Ishikawa (cell line): ENCODE results near the gene ATF7.

ENCODE experiments used
- CEBPB ChIP-seq: IDR thresholded peaks from 2 replicates; pipeline ENCODE4 v1.6.1; 2012
- EP300 ChIP-seq: IDR thresholded peaks from 2 replicates; pipeline ENCODE4 v1.6.1; 2012; ENCODE audit warnings: borderline replicate concordance
- FOXM1 ChIP-seq: IDR thresholded peaks from 2 replicates; pipeline ENCODE4 v1.6.1; 2012; ENCODE audit warnings: low read depth, borderline replicate concordance
- RAD21 ChIP-seq: IDR thresholded peaks from 2 replicates; pipeline ENCODE4 v1.6.1; 2012; ENCODE audit warnings: low read depth
- TCF12 ChIP-seq: IDR thresholded peaks from 2 replicates; pipeline ENCODE4 v1.6.1; 2012; ENCODE audit warnings: low read depth
- TEAD4 ChIP-seq: IDR thresholded peaks from 2 replicates; pipeline ENCODE4 v1.6.1; 2012
- YY1 ChIP-seq: IDR thresholded peaks from 2 replicates; pipeline ENCODE4 v1.6.1; 2012; ENCODE audit warnings: low read depth
- TF ChIP-seq, protein P1 (sequence below): IDR thresholded peaks from 2 replicates; pipeline ENCODE4 v1.6.1; 2012
- TF ChIP-seq, protein P2 (sequence below): IDR thresholded peaks from 2 replicates; pipeline ENCODE4 v1.6.1; 2012; ENCODE audit warnings: low read depth, mild to moderate bottlenecking

DNA sequence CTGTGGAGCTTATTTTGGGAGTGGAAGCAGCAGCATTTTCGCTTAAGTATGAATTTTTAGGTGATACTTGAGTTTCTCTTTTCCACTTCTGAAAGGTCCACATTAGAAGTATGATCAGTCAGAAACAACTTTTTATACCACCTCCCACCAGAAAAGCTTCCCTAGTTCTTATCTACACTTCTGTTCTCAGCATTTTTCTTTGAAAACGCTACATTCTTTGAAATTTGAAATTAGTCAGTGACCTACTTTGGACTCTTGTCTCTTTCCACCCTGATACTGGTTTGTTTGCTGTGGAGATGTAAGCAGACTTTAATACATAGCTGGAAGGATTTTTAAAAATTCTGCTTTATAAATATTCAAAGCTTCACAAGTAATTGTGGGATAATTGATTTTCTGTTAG is 152.1 kb downstream of the ATF7 start:
- TF ChIP-seq CEBPB (no peak), TCF12 (no peak), RAD21 (no peak), TEAD4 (no peak), FOXM1 (no peak), EP300 (no peak), YY1 (no peak)
- TF ChIP-seq, protein P1, sequence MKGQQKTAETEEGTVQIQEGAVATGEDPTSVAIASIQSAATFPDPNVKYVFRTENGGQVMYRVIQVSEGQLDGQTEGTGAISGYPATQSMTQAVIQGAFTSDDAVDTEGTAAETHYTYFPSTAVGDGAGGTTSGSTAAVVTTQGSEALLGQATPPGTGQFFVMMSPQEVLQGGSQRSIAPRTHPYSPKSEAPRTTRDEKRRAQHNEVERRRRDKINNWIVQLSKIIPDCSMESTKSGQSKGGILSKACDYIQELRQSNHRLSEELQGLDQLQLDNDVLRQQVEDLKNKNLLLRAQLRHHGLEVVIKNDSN = no peak
- TF ChIP-seq, protein P2, sequence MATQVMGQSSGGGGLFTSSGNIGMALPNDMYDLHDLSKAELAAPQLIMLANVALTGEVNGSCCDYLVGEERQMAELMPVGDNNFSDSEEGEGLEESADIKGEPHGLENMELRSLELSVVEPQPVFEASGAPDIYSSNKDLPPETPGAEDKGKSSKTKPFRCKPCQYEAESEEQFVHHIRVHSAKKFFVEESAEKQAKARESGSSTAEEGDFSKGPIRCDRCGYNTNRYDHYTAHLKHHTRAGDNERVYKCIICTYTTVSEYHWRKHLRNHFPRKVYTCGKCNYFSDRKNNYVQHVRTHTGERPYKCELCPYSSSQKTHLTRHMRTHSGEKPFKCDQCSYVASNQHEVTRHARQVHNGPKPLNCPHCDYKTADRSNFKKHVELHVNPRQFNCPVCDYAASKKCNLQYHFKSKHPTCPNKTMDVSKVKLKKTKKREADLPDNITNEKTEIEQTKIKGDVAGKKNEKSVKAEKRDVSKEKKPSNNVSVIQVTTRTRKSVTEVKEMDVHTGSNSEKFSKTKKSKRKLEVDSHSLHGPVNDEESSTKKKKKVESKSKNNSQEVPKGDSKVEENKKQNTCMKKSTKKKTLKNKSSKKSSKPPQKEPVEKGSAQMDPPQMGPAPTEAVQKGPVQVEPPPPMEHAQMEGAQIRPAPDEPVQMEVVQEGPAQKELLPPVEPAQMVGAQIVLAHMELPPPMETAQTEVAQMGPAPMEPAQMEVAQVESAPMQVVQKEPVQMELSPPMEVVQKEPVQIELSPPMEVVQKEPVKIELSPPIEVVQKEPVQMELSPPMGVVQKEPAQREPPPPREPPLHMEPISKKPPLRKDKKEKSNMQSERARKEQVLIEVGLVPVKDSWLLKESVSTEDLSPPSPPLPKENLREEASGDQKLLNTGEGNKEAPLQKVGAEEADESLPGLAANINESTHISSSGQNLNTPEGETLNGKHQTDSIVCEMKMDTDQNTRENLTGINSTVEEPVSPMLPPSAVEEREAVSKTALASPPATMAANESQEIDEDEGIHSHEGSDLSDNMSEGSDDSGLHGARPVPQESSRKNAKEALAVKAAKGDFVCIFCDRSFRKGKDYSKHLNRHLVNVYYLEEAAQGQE = no peak
